Bronchial epithelial cell (primary cell): ENCODE data around the gene STAT6. TPM values are rescaled to one million over a fixed set of nuclear protein-coding genes. Genes with fewer than 3 reads are reported as not detected.

ENCODE experiments used
- DNase-seq: peaks from one replicate; pipeline ENCODE4 v3.0.0-alpha.2; 2010; ENCODE audit warnings: low read depth
- FAIRE-seq: peaks from 2 replicates; lab custom pipeline; 2011; peaks lifted over from hg19 to GRCh38; lab: Jason Lieb, UNC
- H3K27me3 ChIP-seq: 2 replicates; pipeline ENCODE4 v1.5.1; 2011; ENCODE audit warnings: low read length; ENCODE audit not compliant: control insufficient read depth, insufficient read depth
- H3K36me3 ChIP-seq: 2 replicates; pipeline ENCODE4 v1.5.1; 2011; ENCODE audit warnings: low read length; ENCODE audit not compliant: control insufficient read depth, insufficient read depth
- H3K4me3 ChIP-seq: 2 replicates; pipeline ENCODE4 v1.5.1; 2011; ENCODE audit warnings: mild to moderate bottlenecking, low read depth, low read length, control low read depth
- CTCF ChIP-seq: IDR thresholded peaks from 2 replicates; pipeline ENCODE4 v1.5.1; 2011; ENCODE audit warnings: mild to moderate bottlenecking, moderate library complexity, low read length, control low read depth, inconsistent platforms; ENCODE audit not compliant: insufficient read depth, severe bottlenecking
- total RNA-seq: library from RNA; depleted of rRNA; stranded (reverse); fragments of >200 nt; gene quantifications from 2 replicates; pipeline ENCODE4 v1.2.1, GENCODE V29; 2014

Gene STAT6
- total RNA-seq, 1 donor from 2014 or later: 30.8 TPM

- no peaks in the 10 kb centered on the region for H3K27me3 ChIP-seq
- TF ChIP-seq CTCF: no peak
- DNase-seq (no peak), FAIRE-seq (no peak)
- H3K36me3 ChIP-seq: no peaks in the 10 kb centered on the region
- no peak overlapping the region for H3K4me3 ChIP-seq
Measured at GRCh38 chr12:57116580-57117281, 5.6 kb upstream of the STAT6 start.

- Histone ChIP-seq H3K27me3 (no peaks in the 10 kb centered on the region), H3K4me3 (no peak overlapping the region), H3K36me3 (peaks cover 8% of the 10 kb centered on the region)
- peak; percentile 85 for TF ChIP-seq CTCF
- no peak for FAIRE-seq
- DNase-seq: no peak
Measured at GRCh38 chr12:57112492-57113294, 1.5 kb upstream of the STAT6 start.

- no peak for DNase-seq
- H3K36me3 ChIP-seq: peaks cover 27% of the 10 kb centered on the region
- H3K4me3 ChIP-seq: peak overlapping the region; percentile 76
- H3K27me3 ChIP-seq: no peaks in the 10 kb centered on the region
- peak; percentile 13 for FAIRE-seq
- no peak for TF ChIP-seq CTCF
Measured at GRCh38 chr12:57110104-57111030, 795 bp downstream of the STAT6 start.

- TF ChIP-seq CTCF: no peak
- peak overlapping the region; percentile 76 for H3K4me3 ChIP-seq
- no peaks in the 10 kb centered on the region for H3K27me3 ChIP-seq
- DNase-seq: no peak
- FAIRE-seq: no peak
- peaks cover 35% of the 10 kb centered on the region for H3K36me3 ChIP-seq
Measured at GRCh38 chr12:57109207-57110103, 1.7 kb downstream of the STAT6 start.

- peaks cover 41% of the 10 kb centered on the region for H3K36me3 ChIP-seq
- FAIRE-seq (no peak), DNase-seq (no peak)
- H3K27me3 ChIP-seq: no peaks in the 10 kb centered on the region
- H3K4me3 ChIP-seq: no peak overlapping the region
- TF ChIP-seq CTCF: no peak
Measured at GRCh38 chr12:57107456-57108155, 3.6 kb downstream of the STAT6 start.
